COR-L47 (cell line): ENCODE results near the gene KASH5.
A peak's percentile ranks its signal among the peaks of the same experiment; 100 is the strongest.
"Not testable (repeated sequence)": the region's sequence is repeated elsewhere in the genome, so short reads cannot be mapped to it uniquely, and the experiment has no call there.

Experiments
- DNase-seq: peaks from one replicate; lab custom pipeline; 2025; lab: John Stamatoyannopoulos, UW

Gene KASH5

DNA sequence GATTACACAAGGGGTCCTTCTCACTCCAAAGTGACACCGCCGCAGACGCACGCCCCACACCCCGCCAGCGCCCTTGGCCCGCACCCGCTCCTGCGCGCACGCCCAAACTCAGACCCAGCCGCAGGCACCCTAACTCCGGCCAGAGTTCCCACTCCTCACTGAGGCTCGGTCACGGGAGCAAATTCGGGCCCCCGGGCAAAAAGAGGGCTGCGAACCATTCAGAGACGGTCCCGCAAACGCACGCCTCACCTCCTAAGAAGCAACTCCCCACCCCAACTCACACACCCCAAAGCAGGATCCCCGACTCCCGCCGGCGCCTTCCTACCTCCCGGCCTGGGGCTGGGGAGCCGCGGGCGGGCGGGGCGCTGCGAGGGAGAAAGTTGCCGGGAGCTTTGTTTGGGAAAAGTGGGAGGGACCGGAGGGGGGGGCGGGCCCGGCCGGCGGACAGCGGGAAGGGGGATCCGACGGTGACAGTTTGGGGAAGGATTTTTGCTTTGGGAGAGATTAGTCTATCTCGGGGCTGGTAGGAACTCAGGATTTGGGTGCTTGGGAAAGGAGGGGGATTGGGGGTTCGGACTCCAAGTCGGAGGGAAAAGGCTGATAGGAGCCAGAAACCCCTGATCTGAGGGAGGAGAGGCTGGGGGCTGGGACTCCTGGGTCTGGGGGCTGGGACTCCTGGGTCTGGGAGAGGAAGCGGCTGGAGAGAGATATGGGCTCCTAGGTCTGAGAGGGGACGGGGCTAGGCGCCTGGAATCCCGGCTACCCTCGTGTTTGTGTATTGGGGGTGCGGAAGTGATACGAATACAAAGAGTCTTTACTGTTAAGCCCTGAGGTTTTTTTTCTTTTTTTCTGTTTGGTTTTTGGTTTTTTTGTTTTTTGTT is 25.8 kb upstream of the KASH5 start, which contains the start of gene TEAD2:
Gene TEAD2, minus strand, starts transcription at position 369 of the 881 bp plus-strand sequence. CDS start 2,341 bp downstream, outside the sequence.
- no peak for DNase-seq

DNA sequence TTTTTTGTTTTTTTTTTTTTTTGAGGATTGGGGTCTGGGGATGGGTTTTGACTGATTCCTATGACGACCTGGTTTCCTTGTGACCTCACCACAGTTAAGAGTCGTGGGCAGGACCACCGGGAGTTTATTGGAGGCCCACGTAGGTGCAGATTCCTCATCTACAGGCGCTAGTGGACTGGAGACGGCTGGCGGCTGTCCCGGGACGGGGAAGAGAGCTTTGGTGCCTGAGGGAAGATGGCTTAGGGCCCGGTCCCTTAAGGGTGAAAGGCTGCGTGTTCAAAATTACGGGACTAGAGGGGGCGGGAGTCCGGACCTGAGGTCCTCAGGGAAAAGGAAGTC is 25.2 kb upstream of the KASH5 start:
- DNase-seq = no peak

DNA sequence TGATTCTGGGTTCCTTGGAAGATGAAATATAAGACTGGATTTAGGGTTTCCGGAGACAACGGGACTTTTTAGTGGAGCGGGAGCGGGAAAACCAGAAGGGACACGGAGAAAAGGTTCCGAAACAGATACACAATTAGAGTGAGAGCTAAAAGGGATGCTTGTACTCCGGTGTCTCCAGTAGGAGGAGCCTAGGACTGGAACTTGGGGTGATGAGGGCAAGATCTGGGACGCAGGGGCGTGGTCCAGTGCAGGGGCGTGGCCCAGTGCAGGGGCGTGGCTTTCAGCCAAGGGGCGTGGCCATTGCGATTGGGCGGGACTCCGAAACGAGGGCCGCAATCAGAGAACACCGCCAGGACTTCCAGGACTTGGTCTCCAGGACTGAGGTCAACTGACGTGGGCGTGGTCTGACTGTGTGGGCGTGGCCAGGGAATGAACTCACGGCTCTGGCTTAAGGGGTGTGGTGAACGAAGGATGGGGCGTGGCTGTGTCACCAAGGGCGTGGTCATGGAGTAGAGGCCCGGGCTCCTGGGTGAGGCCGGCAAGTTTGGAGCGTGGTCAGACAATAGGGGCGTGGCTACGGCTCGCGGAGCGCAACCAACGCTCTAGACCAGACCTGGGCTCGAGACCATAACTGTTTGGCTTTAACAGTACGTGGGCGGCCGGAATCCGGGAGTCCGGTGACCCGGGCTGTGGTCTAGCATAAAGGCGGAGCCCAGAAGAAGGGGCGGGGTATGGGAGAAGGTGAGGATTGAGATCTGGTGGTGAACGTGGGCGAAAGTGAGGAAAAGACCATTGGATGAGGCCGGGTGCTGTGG is 24.6 kb upstream of the KASH5 start, which contains the start of gene DKKL1:
Gene DKKL1, plus strand, starts transcription at position 610 of the 815 bp plus-strand sequence. Its CDS starts 122 bp downstream, at position 732.
- no peak for DNase-seq

DNA sequence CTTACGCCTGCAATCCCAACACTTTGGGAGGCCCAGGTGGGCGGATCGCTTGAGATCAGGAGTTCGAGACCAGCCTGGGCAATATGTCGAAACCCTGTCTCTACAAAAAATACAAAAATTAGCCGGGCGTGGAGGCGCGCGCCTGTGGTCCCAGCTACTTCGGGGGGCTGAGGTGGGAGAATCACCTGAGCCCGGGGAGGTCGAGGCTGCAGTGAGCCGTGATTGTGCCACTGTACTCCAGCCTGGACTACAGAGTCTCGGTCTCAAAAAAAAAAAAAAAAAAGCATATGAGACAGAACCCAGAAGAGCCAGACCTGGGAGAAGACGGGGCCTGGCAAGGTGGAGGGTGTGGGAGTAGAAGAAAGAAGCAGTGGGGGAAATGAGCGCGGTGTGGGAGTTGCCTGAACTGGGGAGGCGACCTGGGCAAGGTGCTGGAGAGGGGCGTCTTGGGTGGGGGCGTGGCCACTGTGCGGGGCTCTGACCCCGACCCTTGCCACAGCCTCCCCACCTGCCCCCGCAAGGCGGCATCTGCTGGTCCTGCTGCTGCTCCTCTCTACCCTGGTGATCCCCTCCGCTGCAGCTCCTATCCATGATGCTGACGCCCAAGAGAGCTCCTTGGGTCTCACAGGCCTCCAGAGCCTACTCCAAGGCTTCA is 23.8 kb upstream of the KASH5 start:
- DNase-seq = no peak

DNA sequence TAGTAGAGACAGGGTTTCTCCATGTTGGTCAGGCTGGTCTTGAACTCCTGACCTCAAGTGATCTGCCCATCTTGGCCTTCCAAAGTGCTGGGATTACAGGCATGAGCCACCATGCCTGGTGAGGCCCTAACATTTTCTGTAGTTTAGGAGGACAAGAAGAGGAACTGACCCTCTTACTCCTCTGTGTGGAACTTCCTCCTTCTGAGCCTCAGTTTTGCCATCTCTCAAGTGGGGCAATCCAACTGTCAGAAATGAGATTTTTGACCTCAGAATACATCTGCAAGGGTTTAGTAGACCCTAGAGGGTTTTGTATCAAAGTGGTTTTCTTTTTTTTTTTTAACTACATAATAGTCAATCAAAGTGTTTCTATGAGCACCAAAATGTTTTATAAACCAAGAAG is 21.9 kb upstream of the KASH5 start:
- no peak for DNase-seq

DNA sequence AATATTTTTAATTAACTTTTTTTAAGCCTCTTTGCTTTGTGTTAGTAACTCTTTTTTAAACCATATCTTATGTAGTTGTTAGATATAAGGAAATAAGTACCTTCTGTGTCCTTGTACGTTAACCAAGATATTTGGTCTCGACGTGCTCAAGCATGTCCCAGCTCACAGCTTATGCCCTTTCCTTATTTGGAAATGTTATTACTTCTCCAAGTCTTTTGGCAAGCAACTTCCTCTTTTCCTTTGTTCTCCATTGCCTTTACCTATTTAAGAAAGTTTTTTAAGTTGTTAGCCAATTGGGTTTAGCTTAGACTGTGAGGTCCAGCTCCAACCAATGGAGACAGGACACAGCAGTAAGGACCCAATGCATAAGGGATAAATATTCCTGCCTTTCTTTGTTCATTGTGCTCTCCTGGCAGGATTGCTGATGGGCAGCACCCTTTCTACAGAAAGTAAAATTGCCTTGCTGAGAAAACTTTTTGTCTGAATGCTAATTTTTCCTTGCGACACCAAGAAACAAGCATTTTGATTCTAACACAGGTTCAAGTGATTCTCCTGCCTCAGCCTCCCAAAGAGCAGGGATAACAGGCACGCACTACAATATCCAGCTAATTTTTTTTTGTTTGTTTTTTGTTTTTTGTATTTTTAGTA is 19.2 kb upstream of the KASH5 start:
- no peak for DNase-seq

DNA sequence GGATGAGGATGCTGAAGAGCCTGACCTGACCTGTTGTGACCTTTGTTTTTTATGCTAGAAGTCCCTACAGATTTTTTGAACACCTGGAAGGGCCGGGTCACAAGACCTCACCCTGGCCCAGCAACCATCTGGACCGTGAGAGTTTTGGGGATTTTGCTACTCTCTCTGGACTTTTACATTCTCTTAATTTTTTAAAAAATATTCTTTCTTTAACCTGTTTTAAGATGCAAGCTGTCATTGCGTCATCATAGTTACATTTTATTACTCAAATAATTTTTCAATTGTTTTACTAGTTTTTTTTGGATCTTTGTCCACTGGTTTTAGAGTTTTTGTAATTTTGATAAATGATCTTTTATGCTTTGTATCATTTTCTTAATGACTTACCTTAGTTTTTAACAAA is 16.9 kb upstream of the KASH5 start:
- no peak for DNase-seq

DNA sequence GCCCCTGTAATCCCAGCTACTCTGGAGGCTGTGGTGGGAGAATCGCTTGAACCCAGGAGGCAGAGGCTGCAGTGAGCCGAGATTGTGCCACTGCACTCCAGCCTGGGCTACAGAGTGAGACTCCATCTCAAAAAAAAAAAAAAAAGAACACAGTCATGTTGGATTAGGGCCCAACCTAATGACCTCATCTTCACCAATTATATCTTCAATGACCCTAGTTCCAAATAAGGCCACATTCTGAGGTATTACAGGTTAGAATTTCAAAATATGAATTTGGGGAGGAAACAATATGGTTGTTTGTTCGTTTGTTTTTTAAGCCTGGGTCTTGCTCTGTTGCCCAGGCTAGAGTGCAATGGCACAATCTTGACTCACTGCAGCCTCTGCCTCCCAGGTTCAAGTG is 14.9 kb upstream of the KASH5 start:
- DNase-seq = not testable (repeated sequence)

DNA sequence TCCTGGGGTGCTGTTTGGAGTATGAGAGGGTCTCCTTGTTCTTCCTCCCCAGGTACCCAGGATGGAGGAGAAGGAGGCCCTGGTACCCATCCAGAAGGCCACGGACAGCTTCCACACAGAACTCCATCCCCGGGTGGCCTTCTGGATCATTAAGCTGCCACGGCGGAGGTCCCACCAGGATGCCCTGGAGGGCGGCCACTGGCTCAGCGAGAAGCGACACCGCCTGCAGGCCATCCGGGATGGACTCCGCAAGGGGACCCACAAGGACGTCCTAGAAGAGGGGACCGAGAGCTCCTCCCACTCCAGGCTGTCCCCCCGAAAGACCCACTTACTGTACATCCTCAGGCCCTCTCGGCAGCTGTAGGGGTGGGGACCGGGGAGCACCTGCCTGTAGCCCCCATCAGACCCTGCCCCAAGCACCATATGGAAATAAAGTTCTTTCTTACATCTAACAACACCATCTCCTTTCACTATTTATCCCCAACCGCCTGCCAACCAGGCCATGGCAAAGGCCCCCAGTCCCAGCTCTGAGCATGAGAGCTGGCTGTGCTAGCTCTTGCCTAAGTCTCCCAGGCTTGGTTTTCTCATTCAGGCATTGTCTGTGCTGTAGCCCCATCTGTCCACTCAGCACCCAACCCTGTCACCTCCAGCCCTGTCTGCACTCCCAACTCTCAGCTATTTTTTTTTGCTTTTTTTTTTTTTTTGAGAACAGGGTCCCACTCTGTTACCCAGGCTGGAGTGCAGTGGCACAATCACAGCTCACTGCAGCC is 13.2 kb upstream of the KASH5 start:
- DNase-seq = no peak

DNA sequence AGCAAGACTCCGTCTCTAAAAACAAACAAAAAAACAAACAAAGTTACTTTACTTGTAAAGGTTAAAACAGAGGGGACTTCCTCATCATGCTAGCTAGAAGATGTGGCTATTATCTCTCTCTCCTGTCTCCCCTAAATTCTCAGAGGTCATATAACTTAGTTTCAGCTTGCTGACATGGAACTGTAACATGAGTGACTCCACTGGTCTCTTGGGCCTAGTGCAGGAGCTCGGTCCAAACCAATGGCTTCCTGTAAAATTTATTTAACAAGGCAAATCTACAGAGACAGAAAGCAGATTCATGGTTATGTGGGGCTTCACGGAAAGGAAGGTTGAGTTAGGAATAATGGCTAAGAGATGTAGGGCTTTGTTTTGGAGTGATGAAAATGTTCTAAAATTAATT is 9.5 kb upstream of the KASH5 start:
- DNase-seq = no peak

DNA sequence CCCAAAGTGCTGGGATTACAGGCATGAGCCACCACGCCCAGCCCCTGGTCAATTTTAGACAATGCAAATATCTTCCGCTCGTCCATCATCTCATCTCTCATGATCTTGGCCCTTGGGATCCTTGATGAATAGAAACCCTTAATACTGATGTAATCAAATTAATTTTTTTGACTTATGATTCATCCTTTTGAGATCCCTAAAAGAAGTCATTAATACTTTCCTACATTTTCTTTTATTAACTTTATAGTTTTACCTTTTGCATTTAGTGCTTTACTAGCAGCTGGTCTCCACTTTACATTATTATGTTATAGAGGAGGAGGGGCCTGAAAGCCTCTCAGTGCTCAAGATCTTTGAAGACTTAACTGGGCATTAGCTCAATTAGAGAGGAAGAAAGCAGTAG is 7.7 kb upstream of the KASH5 start:
- no peak for DNase-seq

DNA sequence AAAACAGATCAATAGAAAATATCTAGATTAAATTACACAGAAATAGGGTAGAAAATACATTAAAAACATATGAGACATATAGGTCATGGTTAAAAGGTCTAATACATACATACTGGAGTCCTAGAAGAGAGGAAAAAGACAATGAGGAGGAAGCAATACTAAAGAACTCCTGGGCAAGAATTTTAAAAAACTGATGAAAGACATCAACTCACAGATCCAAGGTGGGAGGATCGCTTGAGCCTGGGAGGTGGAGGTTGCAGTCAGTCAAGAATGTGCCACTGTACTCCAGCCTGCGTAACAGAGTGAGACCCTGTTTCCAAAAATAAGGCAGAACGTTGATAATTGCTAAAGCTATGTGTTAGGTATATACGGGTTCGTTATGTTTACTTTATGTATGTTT is 5.4 kb upstream of the KASH5 start:
- DNase-seq = no peak

DNA sequence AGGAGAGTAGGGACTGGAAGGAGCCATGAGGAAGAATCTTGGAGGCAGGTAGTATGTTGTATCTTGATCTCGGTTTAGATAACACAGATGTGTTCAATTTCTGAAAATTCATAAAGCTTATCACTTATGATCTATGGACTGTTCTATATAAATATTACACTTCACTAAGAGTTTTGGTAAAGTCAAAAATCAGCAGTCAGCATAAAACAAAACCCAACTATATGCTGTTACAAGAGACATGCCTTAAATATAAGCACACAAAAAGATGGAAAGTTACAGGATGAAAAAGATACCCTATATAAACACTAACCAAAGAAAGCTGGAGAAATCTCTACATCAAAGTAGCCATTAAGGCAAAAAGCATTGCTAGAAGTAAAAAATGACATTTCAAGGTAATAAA is 4.5 kb upstream of the KASH5 start:
- no peak for DNase-seq

DNA sequence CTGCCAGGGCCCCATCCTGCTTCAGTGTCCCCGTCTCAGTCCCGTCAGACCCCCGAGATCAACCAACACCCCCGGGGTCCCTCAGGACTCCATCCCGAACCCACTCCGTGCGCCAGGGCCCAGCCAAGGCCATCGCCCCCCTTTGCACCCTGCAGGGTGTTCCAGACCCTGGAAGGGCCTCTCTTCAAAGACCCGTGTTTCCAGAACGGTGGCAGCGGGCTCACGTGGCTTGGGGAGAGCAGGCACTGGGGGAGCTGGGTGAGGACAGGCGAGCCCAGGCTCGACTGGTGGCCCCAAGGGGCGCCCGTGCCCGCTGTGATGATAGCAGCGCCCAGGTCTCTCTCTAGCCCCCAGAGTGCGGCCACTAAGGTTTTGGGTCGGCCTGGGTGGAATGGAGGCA is 1.4 kb downstream of the KASH5 start:
- DNase-seq = no peak

DNA sequence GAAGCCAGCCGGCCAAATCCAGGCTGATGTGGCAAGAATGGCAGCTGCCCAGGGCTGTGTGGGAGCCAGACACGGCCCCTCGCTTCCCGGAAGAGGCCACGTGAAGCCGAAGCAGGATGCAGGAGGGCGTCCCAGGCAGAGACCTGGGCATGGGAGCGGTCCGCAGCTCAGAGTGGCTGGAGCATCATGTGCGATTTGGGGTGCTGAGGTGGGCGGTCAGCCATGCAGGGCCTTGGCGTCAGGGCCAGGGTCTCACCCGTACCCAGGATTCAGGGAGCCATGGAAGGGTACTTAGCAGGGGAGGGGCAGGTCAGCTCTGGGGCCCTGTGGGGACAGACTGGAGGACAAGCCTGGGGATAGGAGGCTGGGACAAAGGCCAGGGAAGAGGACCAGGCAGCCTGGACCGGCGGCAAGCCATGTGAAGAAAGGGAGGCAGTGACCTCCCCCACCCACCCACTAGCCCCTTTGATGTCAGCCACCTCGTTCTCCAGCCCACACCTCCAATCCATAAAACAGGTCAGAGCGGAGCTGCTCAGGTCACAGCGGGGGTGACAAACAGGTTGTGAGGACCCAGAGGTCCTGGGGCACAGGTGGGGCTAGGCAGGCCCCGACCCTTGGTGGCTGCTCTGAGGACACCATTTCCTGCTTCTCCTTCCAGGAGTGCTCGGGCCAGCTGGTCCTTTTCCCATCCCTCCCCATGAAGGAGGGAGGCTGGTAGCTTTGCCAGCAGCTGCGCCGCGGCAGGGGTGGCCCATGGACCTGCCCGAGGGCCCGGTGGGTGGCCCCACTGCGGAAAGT is 2.3 kb downstream of the KASH5 start:
- no peak for DNase-seq

DNA sequence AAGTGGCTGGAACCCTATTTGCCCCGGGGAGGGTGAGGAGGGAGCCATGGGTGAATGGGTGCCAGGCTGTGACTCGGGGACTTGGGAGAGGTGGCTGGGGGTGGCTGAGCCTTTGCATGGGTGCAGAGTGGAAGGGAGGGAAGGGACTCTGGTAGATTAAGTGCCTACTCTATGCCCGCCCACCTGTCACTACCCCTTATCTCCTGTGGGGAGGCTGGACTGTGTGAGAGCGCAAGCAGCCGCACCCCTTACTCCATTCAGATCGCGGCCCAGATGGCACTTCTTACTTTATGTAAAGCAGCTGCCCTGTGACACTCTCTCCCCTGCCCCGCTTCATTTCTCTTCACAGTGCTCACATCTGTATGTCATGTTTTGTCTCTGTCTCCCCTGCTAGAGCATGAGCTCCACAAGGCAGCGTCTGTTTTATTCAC is 2.9 kb downstream of the KASH5 start:
- DNase-seq = no peak

DNA sequence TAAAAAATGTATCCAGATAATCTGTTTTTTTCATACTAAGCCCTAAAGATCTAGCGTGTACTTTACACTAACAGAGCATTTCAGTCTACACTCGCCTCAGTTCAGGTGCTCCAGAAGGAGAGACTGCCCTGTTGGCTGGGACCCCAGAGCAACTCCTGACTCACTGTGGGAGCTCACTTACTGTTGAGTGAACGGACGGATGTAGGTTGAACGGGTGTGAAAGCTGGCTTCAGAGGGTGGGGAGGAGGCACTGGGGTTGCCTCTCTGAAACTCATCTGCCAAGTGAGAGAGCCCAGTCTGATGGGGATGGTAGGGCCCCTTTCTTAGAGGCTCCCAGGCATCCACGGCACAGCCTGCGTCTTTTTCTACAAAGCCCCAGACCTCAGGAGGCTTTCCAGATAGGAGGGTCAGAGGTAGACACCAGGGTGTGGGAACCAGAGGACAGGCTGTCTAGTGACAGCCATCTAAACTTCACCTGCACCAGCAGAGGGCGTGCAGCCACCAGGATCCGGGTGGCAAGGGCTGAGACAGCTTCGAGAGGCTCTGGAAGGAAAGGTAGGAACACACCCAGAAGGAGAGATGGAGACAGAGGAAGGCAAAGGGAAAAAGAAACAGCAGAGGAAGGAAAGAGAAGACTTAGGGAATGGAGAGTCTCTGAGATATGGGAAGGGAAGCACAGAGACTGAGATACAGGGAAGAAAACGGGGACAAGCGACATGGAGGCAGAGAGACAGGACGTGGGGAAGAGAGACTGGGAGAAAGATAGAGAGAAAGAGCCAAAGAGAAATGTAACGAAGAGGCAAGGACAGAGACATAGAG is 3.7 kb downstream of the KASH5 start:
- peak; percentile 68 for DNase-seq

DNA sequence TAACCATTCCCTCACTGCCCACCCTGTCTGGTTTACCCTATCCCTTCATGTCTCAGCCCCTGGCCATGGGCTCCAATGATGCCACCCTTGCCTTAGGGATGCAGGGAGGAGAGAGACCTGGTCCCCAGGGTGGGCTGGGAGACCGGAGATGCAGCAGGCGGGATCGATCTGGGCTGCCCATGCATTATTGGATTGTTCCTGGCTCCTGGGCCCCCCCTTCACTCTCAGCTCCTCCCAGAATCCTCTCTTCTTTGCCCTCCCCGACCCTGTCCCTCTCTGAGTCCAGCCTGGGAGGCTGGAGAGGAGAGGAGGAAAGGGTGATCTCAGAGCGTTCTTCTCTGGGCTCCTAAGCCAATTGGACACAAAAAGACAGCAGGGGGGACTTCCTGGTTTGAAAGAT is 5.8 kb downstream of the KASH5 start:
- no peak for DNase-seq

DNA sequence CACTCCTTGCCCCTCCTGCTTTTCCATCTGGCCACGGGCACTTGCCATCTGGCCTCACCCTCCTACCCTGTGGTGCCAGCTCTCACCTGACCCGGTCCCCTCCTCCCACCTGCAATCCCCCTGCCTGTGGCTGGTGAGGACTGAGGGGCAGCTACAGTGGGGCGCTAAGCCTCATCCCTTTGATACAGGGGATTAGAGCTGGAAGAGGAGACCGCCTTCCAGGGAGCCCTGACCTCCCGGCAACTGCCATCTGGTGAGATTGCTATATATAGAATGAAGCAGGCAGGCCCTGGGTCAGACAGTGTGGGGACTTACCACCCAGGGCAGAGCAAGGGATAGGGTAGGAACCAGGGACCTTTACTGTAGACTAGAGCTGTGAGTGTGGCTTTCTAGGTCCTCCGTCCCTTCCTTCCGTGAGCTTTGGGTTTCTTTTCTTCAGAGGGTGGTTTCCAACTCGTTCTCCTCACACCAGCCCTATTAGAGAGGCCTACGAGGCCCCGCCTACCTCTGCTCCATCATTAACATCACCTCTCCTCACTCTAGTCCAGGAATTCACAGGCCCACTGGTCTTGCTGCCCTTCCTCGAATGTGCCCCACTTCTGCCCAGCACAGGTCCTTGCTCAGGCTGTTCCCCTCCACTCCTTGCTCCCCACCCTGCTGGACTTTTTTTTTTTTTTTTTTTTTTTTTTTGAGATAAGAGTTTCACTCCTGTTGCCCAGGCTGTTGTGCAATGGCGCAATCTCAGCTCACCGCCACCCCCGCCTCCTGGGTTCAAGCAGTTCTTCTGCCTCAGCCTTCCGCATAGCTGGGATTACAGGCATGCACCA is 7.7 kb downstream of the KASH5 start:
- DNase-seq = no peak
